Pulmonary artery endothelial cell (primary cell): Measurements from ENCODE around the gene DTWD1. TPM values are rescaled to one million over a fixed set of nuclear protein-coding genes. Genes with fewer than 3 reads are reported as not detected.
A peak's percentile ranks its signal among the peaks of the same experiment; 100 is the strongest.
"Not testable (repeated sequence)": the region's sequence is repeated elsewhere in the genome, so short reads cannot be mapped to it uniquely, and the experiment has no call there.

Experiments
- DNase-seq: peaks from one replicate; pipeline ENCODE4 v3.0.0-alpha.2; 2011; ENCODE audit warnings: low read depth, low spot score
- total RNA-seq: library from RNA; depleted of rRNA; stranded (reverse); fragments of >200 nt; gene quantifications from 2 replicates; pipeline ENCODE4 v1.2.3, GENCODE V29; 2014

DTWD1 gene, protein sequence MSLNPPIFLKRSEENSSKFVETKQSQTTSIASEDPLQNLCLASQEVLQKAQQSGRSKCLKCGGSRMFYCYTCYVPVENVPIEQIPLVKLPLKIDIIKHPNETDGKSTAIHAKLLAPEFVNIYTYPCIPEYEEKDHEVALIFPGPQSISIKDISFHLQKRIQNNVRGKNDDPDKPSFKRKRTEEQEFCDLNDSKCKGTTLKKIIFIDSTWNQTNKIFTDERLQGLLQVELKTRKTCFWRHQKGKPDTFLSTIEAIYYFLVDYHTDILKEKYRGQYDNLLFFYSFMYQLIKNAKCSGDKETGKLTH
- total RNA-seq, result 16.6 and 18.5 TPM in 2 replicates

DNA sequence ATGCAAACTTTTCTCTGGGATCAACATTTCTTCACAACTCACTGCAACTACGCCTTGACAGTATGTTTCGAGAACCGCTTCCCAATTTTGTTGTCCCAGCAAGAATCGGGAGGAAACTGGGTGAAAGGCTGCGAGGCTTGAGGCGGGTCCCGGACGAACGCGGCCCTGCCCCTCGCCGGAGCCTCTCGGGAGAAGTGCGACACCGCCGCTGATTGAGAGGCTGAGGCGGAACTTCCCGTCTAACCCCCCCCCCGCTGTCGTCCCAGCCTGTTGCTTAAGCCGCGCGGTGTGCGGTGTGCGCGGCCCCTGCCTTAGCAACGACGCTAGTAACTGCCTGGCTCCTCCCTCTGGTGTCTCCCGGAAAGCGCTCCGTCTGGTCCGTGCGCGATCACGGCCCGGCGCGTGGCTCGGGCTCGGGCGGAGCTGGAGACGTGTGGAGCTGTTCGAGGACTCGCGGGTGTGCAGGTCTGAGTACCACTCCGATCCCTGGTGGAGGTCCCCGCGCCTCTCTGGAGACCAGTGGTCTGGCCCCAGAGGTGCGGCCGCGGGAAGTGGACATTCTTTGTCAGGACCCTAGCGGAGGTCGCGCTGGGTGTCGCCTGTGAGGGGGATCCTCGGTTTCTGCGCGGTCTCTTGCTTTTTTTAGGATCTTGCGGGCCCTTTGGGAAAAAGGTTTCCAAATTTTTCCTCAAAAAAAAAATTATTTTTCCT is at the start of gene DTWD1, which contains the start of gene FAM227B:
DTWD1 (plus strand) TSS at position 391 of the 711 bp plus-strand sequence. CDS start 4,120 bp downstream, outside the sequence.
FAM227B (minus strand) TSS at position 161 of the 711 bp plus-strand sequence. CDS start 5,647 bp downstream, outside the sequence.
- peak; percentile 97 for DNase-seq

DNA sequence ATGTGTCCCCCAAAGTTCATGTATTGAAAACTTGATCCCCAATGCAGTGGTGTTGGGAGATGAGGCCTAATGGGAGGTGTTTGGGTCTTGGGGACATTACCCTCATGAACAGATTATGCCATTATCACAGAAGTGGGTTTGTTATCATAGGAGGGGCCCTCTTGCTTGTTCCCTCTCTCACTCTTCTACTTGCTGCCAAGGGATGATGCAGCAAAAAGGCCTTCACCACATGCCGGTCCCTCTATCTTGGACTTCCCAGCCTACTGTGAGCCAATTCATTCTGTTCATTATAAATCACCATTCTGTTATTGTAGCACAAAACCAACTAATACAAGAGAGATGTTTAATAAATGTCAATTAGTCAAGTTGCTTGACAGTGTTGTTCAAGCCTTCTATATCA is 47.4 kb upstream of the DTWD1 start:
- DNase-seq, result no peak

DNA sequence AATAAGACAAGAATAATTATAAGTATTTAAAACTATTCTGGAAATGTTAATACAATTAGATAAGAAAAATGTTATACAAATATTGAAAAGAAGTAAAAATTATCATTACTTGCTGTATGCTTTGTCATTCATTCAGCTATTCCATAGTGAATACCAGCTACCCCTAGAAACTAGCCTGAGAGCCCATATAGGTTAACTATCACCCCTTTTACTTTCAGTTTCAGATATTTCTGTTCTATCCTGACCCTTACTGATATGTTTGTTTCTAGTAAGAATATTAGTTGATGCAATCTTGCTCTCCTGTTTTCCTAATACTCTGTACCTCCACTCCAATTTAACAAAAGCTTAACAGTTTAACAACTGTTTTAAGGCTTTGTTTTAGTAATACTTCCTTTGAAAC is 31.8 kb upstream of the DTWD1 start:
- DNase-seq, result no peak

DNA sequence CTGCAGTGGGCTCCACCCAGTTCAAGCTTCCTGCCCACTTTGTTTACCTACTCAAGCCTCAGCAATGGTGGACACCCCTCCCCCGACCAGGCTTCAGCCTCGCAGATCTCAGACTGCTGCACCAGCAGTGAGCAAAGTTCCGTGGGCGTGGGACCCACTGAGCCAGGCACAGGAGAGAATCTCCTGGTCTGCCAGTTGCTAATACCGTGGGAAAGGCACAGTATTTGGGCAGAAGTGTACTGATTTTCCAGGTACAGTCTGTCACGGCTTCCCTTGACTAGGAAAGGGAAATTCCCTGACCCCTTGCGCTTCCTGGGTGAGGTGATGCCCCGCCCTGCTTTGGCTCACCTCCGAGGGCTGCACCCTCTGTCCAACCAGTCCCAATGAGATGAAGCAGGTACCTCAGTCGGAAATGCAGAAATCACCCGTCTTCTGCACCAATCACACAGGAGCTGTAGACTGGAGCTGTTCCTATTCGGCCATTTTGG is 28.0 kb upstream of the DTWD1 start:
- DNase-seq, result not testable (repeated sequence)

DNA sequence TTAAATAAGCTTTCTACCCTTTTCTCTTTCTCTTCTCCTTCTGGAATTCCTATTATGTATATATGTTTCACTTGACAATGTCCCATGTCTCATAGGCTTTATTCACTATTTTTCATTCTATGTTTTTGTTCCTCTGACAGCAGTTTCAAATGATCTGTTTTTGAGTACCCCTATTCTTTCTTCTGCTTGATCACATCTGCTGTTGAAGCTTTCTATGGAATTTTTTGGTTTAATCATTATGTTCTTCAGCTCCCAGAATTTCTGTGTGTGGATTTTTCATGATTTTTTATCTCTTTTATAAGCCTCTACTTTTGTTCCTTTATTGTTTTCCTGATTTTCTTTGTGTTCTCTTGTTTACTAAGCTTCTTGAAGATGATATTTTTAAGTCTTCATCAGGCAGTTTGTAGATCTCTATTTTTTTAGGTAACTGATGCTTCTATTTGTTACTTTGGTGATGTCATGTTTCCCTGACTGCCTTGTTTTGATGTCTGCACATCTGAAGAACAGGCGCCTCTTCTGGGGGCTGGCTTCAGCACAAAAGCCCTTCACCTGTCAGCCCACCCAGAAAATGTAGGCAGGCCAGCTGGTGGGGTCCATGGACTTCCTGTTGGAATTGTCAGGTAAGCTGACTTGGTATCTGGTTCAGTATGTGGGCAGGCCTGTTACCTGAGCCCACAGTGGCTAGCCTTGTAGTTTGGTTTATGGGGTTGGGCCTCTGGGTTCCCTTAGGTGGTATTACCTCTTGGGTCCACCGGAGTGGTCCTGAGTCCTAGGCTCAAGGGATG is 16.0 kb upstream of the DTWD1 start:
- no peak for DNase-seq

DNA sequence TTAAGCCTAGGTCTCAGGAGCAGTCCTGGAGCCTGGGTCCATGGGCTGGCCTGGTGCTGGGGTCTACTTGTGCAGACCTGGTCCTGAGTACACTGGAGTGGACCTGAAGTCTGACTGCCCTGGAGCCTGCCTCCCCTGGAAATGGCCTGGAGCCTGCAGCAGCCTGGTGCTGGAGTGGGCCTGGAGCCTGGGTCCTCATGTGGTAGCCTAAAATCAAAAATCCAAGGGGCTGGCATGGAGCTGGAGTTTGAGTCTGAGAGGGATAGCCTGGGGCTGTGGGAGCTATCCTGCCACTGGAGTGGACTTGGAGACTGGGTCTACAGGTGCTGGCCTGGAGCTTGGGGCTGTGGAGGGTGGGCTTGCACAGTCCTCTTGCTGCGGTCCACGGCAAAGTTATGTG is 15.3 kb upstream of the DTWD1 start:
- no peak for DNase-seq

DNA sequence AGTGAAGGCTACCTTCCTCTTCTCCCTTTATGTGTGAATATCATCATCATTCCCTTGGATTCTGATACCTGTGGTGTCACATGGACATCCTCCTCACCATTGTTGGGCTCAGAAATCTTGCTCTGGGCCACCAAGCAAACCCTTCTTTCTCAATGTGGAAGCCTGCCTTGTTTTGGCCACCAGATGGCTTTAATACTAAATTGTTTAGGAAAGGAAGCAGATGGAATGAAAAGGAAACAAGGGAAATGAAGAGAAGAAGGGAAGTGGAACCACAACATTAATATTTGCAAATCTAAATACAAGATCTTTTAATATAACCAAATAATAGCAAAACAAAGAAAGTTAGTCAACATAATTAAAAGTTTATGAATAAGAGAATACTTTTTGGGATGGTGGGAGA is 14.3 kb upstream of the DTWD1 start:
- no peak for DNase-seq

DNA sequence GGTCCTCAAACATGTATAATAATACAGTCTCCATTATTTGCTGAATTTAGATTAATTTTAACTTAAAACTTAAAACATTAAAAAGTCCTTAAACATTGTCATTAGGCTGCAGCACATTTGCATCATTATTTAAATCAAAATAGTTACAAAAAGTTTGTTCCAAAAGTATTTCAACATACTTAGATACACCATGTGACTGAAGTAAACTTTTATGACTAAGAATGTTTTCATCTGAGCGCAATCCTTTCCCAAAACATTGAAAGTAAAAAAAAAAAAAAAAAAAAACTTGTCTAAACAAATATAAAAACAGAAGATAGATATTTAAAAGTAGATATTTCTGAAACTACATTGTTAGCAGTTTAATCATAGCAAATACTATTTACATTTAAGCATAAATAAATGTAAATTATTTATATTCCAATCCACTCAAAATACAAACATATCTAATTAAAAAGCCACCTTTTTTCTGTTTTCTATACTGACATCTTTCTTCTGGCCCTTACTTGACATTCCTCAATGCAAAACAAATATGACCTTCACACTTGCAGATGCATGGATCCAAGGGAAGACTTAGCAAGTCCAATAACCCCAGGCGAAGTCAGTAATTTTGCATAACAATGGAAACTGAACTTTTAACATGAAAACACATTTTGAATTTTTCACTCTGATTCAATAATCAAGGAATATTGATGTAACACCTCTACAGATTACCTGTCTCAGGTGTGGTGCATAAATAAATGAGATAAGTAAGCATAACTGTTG is 10.5 kb upstream of the DTWD1 start:
- DNase-seq, result no peak

DNA sequence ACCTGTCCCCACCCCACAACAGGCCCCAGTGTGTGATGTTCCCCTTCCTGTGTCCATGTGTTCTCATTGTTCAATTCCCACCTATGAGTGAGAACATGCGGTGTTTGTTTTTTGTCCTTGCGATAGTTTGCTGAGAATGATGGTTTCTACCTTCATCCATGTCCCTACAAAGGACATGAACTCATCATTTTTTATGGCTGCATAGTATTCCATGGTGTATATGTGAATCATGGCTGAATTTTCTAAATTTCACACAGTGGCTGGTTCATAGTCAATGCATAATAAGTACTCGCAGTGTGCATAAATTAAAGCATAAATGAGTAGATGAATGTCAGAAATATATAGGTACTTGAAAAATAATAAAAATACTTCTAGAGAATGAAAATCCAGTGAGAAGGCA is 8.6 kb upstream of the DTWD1 start:
- DNase-seq, result not testable (repeated sequence)

DNA sequence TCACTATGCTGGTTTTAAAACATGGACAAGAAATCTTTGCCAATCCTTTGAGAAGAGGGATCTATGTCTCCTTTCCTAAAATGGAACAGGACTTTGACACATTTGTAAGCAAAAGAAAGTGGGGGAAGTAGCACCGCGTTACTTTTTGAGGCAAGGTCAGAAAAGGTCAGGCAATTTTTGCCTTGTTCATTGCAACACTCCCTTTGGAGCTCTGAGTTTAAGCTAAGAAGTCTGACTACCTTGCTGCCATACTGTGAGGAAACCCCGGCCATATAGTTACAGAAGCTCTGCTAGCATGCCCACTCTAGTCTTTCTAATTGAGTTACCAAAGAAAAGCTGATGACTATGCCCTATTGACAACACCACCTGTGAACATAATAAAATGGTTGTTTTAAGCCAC is 1.6 kb upstream of the DTWD1 start:
- no peak for DNase-seq

DNA sequence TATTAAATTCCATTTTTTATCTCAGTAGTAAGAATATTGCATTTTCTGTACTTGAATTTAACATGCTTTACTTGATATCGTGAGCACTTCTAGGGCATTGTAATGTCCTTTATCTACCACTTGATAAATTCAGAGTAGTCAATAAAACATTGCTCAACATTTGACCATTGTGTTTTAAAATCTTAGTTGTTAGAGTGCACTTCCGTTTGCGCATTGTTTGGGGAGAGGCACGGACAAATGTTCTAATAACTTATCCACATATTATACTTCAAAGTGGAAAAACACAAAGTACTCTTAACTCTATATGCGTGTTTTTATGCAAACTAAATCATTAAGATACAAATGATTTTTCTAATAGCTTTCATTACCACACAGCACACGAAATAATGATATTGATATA is 649 bp upstream of the DTWD1 start:
- DNase-seq, result no peak

DNA sequence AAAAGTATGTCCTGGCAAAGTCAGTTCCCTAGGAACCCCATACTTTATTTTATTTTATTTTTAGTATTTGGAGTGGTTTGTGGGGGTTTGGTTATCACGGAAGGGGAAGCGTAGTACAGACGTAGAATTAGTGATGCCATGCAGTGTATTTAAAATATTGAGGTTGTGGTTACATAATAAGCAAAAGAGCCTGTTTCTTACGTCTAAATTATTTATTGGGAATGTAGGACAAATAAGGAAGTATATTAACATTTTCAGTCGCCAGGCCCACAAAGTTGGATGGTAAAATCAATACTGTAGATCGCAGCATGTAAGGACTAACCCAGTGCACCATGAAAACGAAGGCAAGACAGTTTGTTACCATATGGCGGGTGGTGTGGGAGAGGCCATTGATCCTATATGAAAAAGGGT is 558 bp downstream of the DTWD1 start:
- no peak for DNase-seq

DNA sequence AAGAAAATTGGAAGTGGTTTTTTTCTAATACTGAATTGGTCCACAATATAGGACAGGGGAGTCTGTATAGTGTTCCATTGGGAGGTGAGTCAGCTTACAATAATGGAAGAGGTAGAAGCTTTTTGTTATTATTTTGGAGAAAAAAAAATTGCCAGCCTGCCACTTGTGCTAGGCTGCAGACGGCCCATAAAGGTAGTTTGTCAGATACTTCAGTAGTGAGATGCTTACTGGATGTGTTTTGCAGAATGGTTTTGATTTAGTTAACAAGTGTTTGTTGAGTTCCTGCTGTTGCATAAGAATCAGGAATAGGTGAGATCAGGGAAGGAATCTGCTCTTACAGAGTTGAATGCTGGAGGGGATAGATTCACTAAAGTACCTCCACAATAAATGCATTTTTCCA is 1.0 kb downstream of the DTWD1 start:
- no peak for DNase-seq

DNA sequence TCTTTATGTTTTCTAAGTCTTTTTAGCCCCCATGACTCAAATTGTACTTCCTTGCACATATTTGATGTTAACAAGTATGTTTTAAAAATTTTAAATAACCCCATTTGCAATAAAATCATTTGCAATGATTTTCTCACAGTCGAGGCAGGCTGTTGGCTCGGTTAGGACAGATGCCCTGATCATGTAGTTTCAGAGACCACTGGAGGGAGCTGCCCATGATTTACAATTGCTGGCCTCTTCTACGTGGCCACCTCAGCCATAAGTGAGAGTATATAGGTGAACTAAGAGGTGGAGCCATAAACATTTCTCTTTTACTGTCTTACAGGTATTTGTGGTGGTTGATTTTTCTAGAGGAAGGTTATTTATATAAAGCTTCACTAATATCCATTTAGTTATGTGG is 1.7 kb downstream of the DTWD1 start:
- DNase-seq, result no peak

DNA sequence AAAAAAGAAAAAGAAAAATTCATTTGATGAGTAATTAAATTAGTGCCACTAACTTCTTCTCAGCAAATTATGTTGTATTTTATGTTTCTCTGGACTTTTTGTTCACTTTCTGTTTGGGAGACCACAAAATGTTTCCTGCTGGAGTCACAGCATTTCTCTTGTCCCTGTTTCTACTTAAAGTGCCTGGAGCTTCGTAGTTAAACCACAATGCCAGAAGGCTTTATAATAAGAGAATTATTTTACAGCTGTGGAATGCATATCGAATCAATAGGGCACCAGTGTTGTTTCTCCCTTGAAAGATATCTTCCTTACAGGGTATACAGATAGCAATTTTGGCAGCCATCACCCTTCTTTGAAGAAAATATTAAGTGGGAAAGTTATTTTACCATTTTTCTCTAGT is 3.2 kb downstream of the DTWD1 start:
- no peak for DNase-seq

DNA sequence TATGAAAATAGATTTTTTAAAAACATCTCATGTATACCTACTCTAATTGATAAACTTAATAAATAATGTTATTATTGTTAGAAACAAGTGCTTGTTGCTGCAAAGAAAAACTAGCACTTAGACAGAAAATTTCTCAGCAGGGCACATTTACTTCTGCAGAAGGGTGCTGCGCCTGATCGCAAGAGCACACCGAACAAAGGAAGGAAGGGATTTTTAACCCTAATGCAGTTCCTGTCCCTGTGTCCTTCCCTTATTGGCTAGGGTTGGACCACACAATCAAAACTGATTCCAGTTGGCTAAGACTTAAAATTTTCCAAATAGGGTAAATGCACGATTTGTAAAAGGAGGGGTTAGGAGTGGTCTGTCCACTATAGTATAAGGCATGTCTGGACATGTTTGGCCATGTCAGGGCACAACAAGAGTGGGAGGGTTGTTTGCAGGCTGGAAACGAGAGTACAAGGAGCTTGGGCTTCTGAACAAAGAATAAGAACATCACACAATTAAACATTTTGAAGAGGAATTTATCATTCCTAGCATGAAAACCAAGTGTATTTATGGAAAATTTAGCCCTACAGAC is 4.7 kb downstream of the DTWD1 start:
- DNase-seq, result no peak

DNA sequence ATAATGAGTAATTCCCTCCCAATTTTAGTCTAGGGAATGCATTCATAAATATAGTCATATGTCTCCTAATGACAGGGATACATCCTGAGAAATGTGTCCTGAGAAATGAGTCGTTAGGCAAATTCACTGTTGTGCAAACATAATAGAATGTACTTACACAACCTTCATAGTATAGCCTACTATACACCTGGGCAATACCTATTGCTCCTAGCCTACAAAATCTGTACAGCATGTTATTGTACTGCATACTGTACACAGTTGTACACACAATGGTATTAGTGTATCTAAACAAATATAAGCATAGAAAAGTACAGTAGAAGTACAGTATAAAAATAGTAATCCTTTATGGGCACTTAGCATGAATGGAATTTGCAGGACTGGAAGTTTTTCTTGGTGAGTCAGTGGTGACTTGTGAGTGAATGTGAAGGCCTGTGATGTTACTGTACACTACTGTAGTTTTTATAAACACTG is 6.6 kb downstream of the DTWD1 start:
- no peak for DNase-seq

DNA sequence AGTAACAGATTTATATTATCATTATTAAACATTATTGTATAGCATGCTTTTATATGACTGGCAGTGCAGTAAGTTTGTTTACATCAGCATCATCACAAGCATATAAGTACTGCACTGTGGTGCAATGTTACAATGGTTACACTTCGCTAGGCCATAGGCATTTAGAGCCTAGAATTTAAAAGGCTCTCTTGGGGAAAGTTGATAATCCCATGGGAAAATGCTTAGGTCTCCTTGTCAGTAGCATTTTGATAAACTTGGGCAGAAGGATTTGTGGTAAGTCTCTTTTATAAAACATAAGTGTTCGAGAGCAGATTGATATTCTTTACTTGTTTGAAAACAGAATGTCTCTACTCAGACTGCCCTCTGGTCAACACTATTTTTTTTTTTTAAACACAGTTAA is 7.5 kb downstream of the DTWD1 start:
- no peak for DNase-seq

DNA sequence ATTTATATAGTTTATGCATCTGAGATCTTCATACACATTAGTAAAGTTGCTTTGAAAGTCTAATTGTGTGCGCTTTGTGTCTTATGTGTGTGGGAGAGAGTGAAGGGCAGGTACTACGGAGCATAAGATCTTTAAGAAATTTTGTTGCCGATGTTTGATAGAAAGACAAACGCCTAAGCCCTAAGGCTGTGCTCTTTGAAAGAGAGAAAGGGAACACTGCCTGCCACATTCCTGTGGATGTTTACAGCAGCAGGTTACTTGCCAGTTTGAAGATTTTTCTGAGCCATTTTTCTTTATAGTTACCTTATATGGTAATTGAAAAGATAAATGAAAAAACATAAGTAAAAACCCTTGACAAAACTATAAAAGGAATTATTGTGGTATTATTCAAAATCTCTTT is 17.0 kb downstream of the DTWD1 start:
- no peak for DNase-seq

DNA sequence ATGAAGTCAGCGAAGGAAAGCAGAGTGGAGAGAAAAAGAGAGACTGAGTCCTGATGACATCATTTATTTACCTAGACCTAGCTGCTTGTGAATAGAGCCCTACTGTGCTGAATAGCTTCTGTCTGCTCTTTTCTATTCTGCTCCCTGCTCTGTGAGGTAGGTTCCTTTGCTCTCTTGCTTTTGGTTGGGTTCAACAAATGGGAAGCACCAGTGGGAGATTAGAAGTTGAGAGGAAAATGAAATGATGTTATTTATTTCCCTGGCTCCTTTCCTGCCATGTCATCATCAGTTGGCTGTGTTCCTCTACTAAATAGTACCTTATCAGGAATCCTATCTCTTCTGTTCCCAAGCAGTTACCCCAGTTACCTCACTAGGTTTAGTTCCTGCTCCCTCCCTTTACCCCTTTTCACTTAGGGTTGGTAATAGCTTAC is 23.5 kb downstream of the DTWD1 start:
- DNase-seq, result no peak

DNA sequence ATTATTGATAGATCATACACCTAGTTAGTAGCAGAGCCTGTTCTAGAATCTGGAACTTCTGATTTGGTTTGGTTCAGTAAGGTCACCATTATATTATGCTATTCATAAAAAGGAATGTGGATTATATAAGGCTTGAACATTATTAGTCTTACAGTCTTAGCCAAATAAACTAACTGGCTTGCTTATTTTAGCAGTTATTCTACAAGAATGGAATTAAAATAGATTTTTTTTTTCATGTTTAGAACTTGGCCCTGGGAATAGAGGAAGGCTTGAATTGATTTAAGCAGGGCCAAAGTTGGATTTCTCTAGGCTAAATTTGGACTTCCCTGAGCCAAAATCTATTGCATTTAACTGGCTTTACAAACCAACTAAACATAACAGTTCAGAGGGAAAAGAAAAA is 24.4 kb downstream of the DTWD1 start:
- DNase-seq, result no peak
